Hepatic stellate cell (primary cell): ENCODE results near the gene WBP11.

Experiments
- DNase-seq: peaks from one replicate; pipeline ENCODE4 v3.0.0; 2011; ENCODE audit warnings: low spot score

WBP11 gene

GRCh38 chr12:14803011-14803829 lies at the start of gene WBP11, which contains the start of gene C12orf60:
WBP11 (minus strand) TSS chr12:14803478; CDS start chr12:14801383, 2,095 bp downstream.
C12orf60 (plus strand) TSS chr12:14803670; CDS start chr12:14822936, 19,266 bp downstream.
- DNase-seq, result peak; percentile 92

GRCh38 chr12:14852880-14853279 lies 49.6 kb upstream of the WBP11 start:
- no peak for DNase-seq

GRCh38 chr12:14850929-14851663 lies 47.8 kb upstream of the WBP11 start:
- no peak for DNase-seq

- no peak for DNase-seq
Observed at GRCh38 chr12:14849661-14850060, 46.4 kb upstream of the WBP11 start.

DNA sequence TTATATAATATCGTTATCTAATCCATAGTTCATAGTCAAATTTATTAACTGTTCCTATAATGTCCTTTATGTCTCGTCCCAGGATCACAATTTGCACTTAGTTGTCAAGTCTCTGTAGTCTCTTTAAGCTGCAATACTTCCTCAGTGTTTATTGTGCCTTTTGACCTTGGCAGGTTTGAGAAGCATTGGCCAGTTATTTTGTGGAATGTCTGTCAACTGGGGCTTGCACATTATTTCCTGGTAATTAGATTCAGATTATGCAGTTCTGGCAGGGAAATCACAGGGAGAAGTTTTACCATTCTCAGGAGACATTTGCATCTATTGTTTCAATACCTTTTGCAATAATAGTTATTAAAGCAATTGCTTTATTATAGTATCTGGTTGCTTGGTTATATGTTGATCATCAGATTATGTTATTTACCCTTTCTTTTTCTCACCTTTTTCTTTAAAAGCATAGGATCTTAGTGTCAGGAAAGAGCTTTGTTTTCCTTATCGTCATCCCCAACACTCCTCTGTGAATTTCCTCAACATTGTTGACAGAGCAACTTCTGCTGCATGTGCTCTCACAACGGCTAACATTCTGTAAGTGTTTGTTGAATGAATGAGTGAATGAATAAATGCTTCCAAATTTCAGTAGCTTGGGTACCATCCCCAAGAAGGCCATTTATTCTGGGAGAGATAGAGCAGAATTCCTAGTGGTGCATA lies 43.8 kb upstream of the WBP11 start:
- DNase-seq, result no peak

DNA sequence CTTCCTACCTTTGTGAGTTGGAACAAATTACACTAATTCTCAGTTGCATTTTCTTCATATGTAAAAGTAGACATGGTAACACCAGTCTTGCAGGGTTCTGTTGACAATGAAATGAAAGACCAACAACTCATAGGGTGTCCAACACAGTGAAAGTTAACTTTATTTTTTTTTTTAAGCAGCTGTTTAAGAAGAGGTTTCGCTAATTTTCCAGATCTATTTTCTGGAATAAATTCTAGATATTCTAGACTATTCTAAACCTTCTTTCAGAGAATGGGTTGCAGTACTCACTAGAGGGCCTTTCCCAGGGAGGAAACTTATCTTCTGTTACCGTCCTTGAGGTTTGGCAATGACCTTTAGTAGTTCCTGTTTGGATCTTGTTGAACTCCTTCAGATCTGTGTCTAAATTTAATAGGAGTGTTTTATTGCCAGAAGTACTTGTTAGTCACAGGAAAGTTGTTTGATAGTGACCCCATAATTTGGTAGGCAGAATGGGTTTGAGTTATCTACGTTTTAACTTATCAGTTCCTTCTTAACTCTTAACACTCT lies 42.8 kb upstream of the WBP11 start:
- DNase-seq, result no peak

- peak; percentile 44 for DNase-seq
Observed at GRCh38 chr12:14845350-14845750, 42.1 kb upstream of the WBP11 start.

- DNase-seq, result no peak
Observed at GRCh38 chr12:14844401-14844800, 41.1 kb upstream of the WBP11 start.

- DNase-seq, result no peak
Observed at GRCh38 chr12:14843425-14843887, 40.2 kb upstream of the WBP11 start, which contains the start of gene ART4. ART4 (minus strand) TSS chr12:14843526; CDS start chr12:14843113, 413 bp downstream.

GRCh38 chr12:14842315-14842714 lies 39.0 kb upstream of the WBP11 start:
- DNase-seq, result no peak

DNA sequence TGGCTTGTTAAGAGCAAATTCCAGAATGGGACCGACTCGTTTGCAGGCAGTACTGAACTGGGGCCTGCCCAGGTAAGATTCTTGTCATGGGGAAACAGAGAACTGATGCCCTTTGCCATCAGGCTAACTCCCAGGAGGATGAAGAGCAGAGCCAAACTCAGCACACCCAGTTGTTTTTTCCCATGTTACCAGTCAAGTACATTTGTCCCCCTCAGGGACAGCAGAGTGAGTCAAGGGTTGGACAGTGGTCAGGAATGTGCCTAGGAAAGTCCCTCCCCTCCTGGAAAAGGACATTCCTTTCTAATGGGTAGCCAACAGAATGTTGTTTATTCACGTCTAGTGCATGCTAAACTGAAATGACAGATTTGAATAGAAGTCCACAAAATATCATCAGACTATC lies 38.5 kb upstream of the WBP11 start:
- peak; percentile 55 for DNase-seq

DNA sequence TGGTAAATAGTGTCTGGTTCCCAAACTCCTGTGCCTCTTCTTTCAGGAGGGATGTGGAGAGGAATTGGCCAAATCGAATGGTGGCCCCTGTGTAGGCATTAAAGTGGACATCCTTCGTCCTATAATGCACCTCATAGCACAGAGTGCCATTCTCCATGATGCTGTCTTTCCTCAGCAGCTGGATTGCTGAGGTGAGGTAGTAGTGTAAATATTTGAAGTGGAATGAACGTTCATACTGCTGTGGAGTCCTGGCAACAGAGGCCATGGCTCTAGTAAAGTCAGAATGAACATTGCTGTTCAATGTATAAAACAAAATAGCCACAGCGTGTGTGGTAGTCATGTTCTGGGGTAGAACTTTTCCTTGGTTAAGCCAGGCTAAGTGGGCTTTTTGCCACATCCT lies 37.3 kb upstream of the WBP11 start:
- DNase-seq, result no peak

GRCh38 chr12:14839262-14839661 lies 36.0 kb upstream of the WBP11 start:
- no peak for DNase-seq

- peak; percentile 35 for DNase-seq
Observed at GRCh38 chr12:14836336-14837210, 33.3 kb upstream of the WBP11 start.

- no peak for DNase-seq
Observed at GRCh38 chr12:14834509-14834908, 31.2 kb upstream of the WBP11 start.

- no peak for DNase-seq
Observed at GRCh38 chr12:14833952-14834351, 30.7 kb upstream of the WBP11 start.

- no peak for DNase-seq
Observed at GRCh38 chr12:14833336-14833735, 30.1 kb upstream of the WBP11 start.

DNA sequence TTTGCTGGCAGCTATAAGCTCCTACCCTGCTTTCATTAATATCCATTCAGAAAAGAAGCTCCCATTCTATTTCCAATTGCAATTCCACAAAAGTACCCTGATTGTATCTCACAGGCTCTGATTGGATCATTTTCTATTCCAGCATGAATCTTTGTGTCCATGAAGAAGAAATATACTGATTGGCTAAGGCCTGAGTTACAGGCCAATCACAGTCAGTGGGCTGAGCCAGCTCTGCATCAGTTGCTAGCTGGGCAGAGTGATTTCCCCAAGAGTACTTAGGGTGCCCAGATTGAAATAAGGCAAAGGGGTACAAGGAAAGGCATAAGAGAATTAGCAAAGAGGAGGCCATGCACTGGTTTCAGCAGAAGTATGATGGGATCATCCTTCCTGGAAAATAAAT lies 25.6 kb upstream of the WBP11 start:
- DNase-seq, result peak; percentile 22

DNA sequence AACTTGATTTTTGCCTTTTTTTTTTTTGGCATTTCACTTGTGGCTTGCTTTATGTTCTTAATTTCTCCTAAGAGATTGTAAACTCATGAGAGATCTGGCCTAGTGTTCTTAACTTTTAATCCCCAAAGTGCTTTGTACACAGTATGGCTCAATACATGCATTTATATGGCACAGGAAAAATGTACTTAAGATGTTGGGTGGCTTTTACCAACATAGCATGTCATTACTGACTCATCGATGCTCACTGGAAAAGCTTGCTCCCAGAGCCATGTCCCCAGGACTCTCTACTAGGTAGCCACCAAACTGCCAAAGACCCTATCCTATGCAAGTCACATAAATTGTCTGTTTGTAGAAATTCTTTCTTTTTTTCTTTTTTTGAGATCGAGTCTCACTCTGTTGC lies 23.8 kb upstream of the WBP11 start:
- DNase-seq, result no peak

DNA sequence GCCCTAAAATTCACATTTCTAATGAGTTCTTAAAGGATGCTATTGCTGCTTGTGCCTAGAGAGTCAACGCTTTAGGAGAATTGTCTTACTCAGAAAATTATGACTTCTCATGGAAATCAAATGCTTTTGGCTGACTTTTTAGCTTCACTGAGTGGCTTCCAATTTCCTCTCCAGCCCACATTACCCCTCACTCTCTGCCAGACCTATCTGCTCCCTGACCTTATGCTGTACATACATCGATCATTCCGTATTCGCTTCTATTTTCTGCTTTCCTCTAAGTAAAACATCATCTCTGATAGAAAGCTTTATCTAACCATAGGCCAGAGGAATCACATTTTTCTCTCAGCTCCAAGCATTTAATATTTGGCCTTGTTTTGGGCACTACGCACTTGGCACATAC lies 23.2 kb upstream of the WBP11 start:
- DNase-seq, result no peak

DNA sequence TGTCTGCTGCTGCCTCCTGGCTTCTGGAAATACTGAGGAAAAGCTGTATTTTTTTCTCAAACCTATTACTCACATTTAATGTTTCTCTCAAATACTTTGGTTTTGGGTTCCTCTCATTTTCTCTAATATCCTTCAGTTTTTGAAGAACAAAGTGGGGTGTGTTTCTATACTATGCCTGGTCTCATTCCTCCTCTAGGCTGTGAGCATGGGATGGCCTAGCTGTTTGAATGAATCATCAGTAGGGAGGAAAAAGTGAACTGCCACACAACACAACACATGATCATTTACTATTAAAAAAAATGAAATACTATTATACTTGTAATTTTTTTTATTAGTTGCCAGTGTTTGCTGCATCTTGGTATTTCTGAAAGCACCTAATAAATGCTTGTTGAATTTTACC lies 22.0 kb upstream of the WBP11 start:
- DNase-seq, result no peak
